ENCODE results near the gene TM4SF1.
A peak's percentile ranks its signal among the peaks of the same experiment; 100 is the strongest.

Gene TM4SF1

GRCh38 chr3:149377408-149378364, at the start of gene TM4SF1:
TM4SF1 (minus strand) TSS chr3:149377649; CDS start chr3:149377547, 102 bp downstream.
- Mint-ChIP-seq H3K9me3 (no peaks in the 10 kb centered on the region), H3K36me3 (ENCODE audit: low read depth) (no peaks in the 10 kb centered on the region), H3K27ac (no peak within 1 kb of the TSS), H3K4me1 (ENCODE audit: low read depth) (peaks cover 5% of the 10 kb centered on the region), H3K27me3 (peaks cover 31% of the 10 kb centered on the region), H3K4me3 (peak within 1 kb of the TSS; percentile 18)
- no peak for DNase-seq

GRCh38 chr3:149426325-149426724, 48.9 kb upstream of the TM4SF1 start:
- H3K4me3 Mint-ChIP-seq, result no peak overlapping the region
- H3K4me1 Mint-ChIP-seq (ENCODE audit: low read depth), result no peaks in the 10 kb centered on the region
- no peaks in the 10 kb centered on the region for H3K36me3 Mint-ChIP-seq (ENCODE audit: low read depth)
- H3K9me3 Mint-ChIP-seq, result no peaks in the 10 kb centered on the region
- peaks cover 19% of the 10 kb centered on the region for H3K27me3 Mint-ChIP-seq
- no peak for DNase-seq
- H3K27ac Mint-ChIP-seq, result no peak overlapping the region

- no peak overlapping the region for H3K27ac Mint-ChIP-seq
- no peak for DNase-seq
- no peaks in the 10 kb centered on the region for H3K9me3 Mint-ChIP-seq
- H3K4me1 Mint-ChIP-seq (ENCODE audit: low read depth), result no peaks in the 10 kb centered on the region
- H3K4me3 Mint-ChIP-seq, result no peak overlapping the region
- H3K27me3 Mint-ChIP-seq, result peaks cover 19% of the 10 kb centered on the region
- no peaks in the 10 kb centered on the region for H3K36me3 Mint-ChIP-seq (ENCODE audit: low read depth)
These were observed 47.5 kb upstream of the TM4SF1 start for GRCh38 chr3:149424918-149425317.

- peaks cover 14% of the 10 kb centered on the region for H3K27me3 Mint-ChIP-seq
- H3K27ac Mint-ChIP-seq, result no peak overlapping the region
These were observed 44.3 kb upstream of the TM4SF1 start for GRCh38 chr3:149421764-149422163.

GRCh38 chr3:149419816-149420215, 42.4 kb upstream of the TM4SF1 start:
- Mint-ChIP-seq H3K27me3 (peaks cover 10% of the 10 kb centered on the region), H3K4me1 (ENCODE audit: low read depth) (no peaks in the 10 kb centered on the region), H3K27ac (no peak overlapping the region), H3K9me3 (no peaks in the 10 kb centered on the region), H3K4me3 (no peak overlapping the region), H3K36me3 (ENCODE audit: low read depth) (no peaks in the 10 kb centered on the region)
- DNase-seq, result no peak

More at GRCh38 chr3:149421764-149422163, 44.3 kb upstream of the TM4SF1 start:
- H3K9me3 Mint-ChIP-seq, result no peaks in the 10 kb centered on the region
- no peak overlapping the region for H3K4me3 Mint-ChIP-seq
- no peaks in the 10 kb centered on the region for H3K4me1 Mint-ChIP-seq (ENCODE audit: low read depth)
- no peak for DNase-seq
- no peaks in the 10 kb centered on the region for H3K36me3 Mint-ChIP-seq (ENCODE audit: low read depth)

- Mint-ChIP-seq H3K4me1 (ENCODE audit: low read depth) (no peaks in the 10 kb centered on the region), H3K36me3 (ENCODE audit: low read depth) (no peaks in the 10 kb centered on the region), H3K4me3 (no peak overlapping the region), H3K27ac (no peak overlapping the region), H3K9me3 (no peaks in the 10 kb centered on the region), H3K27me3 (peaks cover 10% of the 10 kb centered on the region)
- DNase-seq, result no peak
These were observed 40.3 kb upstream of the TM4SF1 start for GRCh38 chr3:149417727-149418126.

GRCh38 chr3:149417174-149417573, 39.7 kb upstream of the TM4SF1 start:
- no peak for DNase-seq
- no peaks in the 10 kb centered on the region for H3K4me1 Mint-ChIP-seq (ENCODE audit: low read depth)
- no peak overlapping the region for H3K27ac Mint-ChIP-seq
- no peaks in the 10 kb centered on the region for H3K9me3 Mint-ChIP-seq
- H3K27me3 Mint-ChIP-seq, result peaks cover 9% of the 10 kb centered on the region
- H3K4me3 Mint-ChIP-seq, result no peak overlapping the region
- no peaks in the 10 kb centered on the region for H3K36me3 Mint-ChIP-seq (ENCODE audit: low read depth)

- H3K27ac Mint-ChIP-seq, result no peak overlapping the region
- no peak for DNase-seq
- H3K27me3 Mint-ChIP-seq, result peaks cover 7% of the 10 kb centered on the region
- H3K9me3 Mint-ChIP-seq, result no peaks in the 10 kb centered on the region
- H3K4me1 Mint-ChIP-seq (ENCODE audit: low read depth), result no peaks in the 10 kb centered on the region
- no peak overlapping the region for H3K4me3 Mint-ChIP-seq
- H3K36me3 Mint-ChIP-seq (ENCODE audit: low read depth), result no peaks in the 10 kb centered on the region
These were observed 38.0 kb upstream of the TM4SF1 start for GRCh38 chr3:149415484-149415883.

GRCh38 chr3:149414557-149415231, 37.2 kb upstream of the TM4SF1 start:
- no peak overlapping the region for H3K27ac Mint-ChIP-seq
- H3K4me3 Mint-ChIP-seq, result no peak overlapping the region
- no peaks in the 10 kb centered on the region for H3K36me3 Mint-ChIP-seq (ENCODE audit: low read depth)
- H3K4me1 Mint-ChIP-seq (ENCODE audit: low read depth), result no peaks in the 10 kb centered on the region
- DNase-seq, result no peak
- no peaks in the 10 kb centered on the region for H3K9me3 Mint-ChIP-seq
- peaks cover 5% of the 10 kb centered on the region for H3K27me3 Mint-ChIP-seq

- no peaks in the 10 kb centered on the region for H3K4me1 Mint-ChIP-seq (ENCODE audit: low read depth)
- no peaks in the 10 kb centered on the region for H3K36me3 Mint-ChIP-seq (ENCODE audit: low read depth)
- H3K27ac Mint-ChIP-seq, result no peak overlapping the region
- no peak overlapping the region for H3K4me3 Mint-ChIP-seq
- no peaks in the 10 kb centered on the region for H3K9me3 Mint-ChIP-seq
- no peak for DNase-seq
- H3K27me3 Mint-ChIP-seq, result peaks cover 6% of the 10 kb centered on the region
These were observed 34.1 kb upstream of the TM4SF1 start for GRCh38 chr3:149411583-149411982.

GRCh38 chr3:149409351-149409750, 31.9 kb upstream of the TM4SF1 start:
- Mint-ChIP-seq H3K4me3 (no peak overlapping the region), H3K27ac (no peak overlapping the region), H3K9me3 (no peaks in the 10 kb centered on the region), H3K27me3 (peaks cover 10% of the 10 kb centered on the region), H3K36me3 (ENCODE audit: low read depth) (no peaks in the 10 kb centered on the region), H3K4me1 (ENCODE audit: low read depth) (no peaks in the 10 kb centered on the region)
- DNase-seq, result no peak

- H3K36me3 Mint-ChIP-seq (ENCODE audit: low read depth), result no peaks in the 10 kb centered on the region
- no peak overlapping the region for H3K27ac Mint-ChIP-seq
- H3K4me3 Mint-ChIP-seq, result no peak overlapping the region
- H3K4me1 Mint-ChIP-seq (ENCODE audit: low read depth), result no peaks in the 10 kb centered on the region
- H3K27me3 Mint-ChIP-seq, result peaks cover 16% of the 10 kb centered on the region
- no peaks in the 10 kb centered on the region for H3K9me3 Mint-ChIP-seq
- DNase-seq, result no peak
These were observed 30.4 kb upstream of the TM4SF1 start for GRCh38 chr3:149407898-149408297.

- Mint-ChIP-seq H3K4me3 (no peak overlapping the region), H3K27me3 (peaks cover 16% of the 10 kb centered on the region), H3K36me3 (ENCODE audit: low read depth) (no peaks in the 10 kb centered on the region), H3K27ac (no peak overlapping the region), H3K4me1 (ENCODE audit: low read depth) (no peaks in the 10 kb centered on the region), H3K9me3 (no peaks in the 10 kb centered on the region)
- no peak for DNase-seq
These were observed 28.8 kb upstream of the TM4SF1 start for GRCh38 chr3:149406244-149406752.

- Mint-ChIP-seq H3K36me3 (ENCODE audit: low read depth) (no peaks in the 10 kb centered on the region), H3K9me3 (no peaks in the 10 kb centered on the region), H3K27ac (no peak overlapping the region), H3K4me1 (ENCODE audit: low read depth) (no peaks in the 10 kb centered on the region), H3K4me3 (no peak overlapping the region), H3K27me3 (peaks cover 23% of the 10 kb centered on the region)
- DNase-seq, result no peak
These were observed 26.0 kb upstream of the TM4SF1 start for GRCh38 chr3:149403443-149403842.

GRCh38 chr3:149402481-149402880, 25.0 kb upstream of the TM4SF1 start:
- no peak overlapping the region for H3K4me3 Mint-ChIP-seq

More at GRCh38 chr3:149402481-149402880, 25.0 kb upstream of the TM4SF1 start:
- no peaks in the 10 kb centered on the region for H3K36me3 Mint-ChIP-seq (ENCODE audit: low read depth)
- no peaks in the 10 kb centered on the region for H3K9me3 Mint-ChIP-seq
- no peak overlapping the region for H3K27ac Mint-ChIP-seq
- DNase-seq, result no peak
- peaks cover 23% of the 10 kb centered on the region for H3K27me3 Mint-ChIP-seq
- no peaks in the 10 kb centered on the region for H3K4me1 Mint-ChIP-seq (ENCODE audit: low read depth)

Data from activated T-cell treated with anti-CD3 and anti-CD28 coated beads, Interleukin-2, amount 50 U/mL, for 24 hours (primary cell).